GM21447 (cell line): ENCODE results near the gene BCL6.
"Not testable (repeated sequence)": the region's sequence is repeated elsewhere in the genome, so short reads cannot be mapped to it uniquely, and the experiment has no call there.

Source experiments
- ATAC-seq: cut with Tn5 transposase; IDR thresholded peaks from one replicate; pipeline ENCODE4 v1.9.1; 2021; ENCODE audit not compliant: unreplicated experiment

Gene BCL6

GRCh38 chr3:187681756-187682155 is 63.5 kb downstream of the BCL6 start:
- ATAC-seq, result not testable (repeated sequence)

- ATAC-seq, result no peak
Measured at GRCh38 chr3:187679638-187680396, 65.5 kb downstream of the BCL6 start.

- ATAC-seq, result no peak
Measured at GRCh38 chr3:187678726-187679268, 66.5 kb downstream of the BCL6 start.

GRCh38 chr3:187677604-187678003 is 67.7 kb downstream of the BCL6 start:
- ATAC-seq, result no peak

GRCh38 chr3:187673012-187673411 is 72.3 kb downstream of the BCL6 start:
- no peak for ATAC-seq
